GDM1 (cell line): ENCODE data around the gene RABGAP1L.
"Not testable (repeated sequence)": the region's sequence is repeated elsewhere in the genome, so short reads cannot be mapped to it uniquely, and the experiment has no call there.

ENCODE experiments used
- DNase-seq: peaks from one replicate; lab custom pipeline; 2025; lab: John Stamatoyannopoulos, UW

Gene RABGAP1L

GRCh38 chr1:174815036-174815435, 655.7 kb downstream of the RABGAP1L start:
- no peak for DNase-seq

DNA sequence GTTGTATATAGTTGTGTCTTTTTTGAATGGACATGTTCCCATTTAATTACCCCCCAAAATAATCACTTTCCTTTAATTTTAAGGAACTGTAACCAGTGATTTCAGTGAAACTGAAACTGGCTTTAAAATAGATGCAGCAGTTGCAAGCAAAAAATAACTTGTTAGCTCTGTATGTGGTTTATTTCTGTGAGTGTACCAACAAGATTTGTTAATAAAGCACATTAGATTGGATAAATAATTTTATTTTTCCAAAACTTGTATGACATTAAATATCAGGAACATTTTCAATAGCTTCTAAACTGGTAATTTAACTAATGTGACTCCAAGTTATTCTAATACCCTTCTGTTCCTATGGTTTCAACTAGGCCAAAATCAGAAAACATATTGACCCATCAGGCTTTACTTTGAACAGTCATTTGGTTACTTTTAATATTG, 656.2 kb downstream of the RABGAP1L start:
- no peak for DNase-seq

DNA sequence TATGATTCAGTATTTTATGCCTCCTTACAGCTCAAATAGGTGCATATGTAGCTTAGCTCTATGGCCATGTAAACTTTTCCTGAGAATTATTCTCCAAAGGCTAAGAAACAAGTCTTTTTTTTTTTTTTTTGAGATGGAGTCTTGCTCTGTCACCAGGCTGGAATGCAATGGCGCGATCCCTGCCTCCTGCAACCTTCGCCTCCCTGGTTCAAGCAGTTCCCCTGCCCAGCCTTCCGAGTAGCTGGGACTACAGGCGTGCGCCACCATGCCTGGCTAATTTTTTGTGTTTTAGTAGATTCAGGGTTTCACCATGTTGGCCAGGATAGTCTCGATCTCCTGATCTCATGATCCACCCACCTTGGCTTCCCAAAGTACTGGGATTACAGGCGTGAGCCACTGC, 657.3 kb downstream of the RABGAP1L start:
- DNase-seq: not testable (repeated sequence)

- no peak for DNase-seq
Observed at GRCh38 chr1:174818014-174818616, 658.8 kb downstream of the RABGAP1L start.

DNA sequence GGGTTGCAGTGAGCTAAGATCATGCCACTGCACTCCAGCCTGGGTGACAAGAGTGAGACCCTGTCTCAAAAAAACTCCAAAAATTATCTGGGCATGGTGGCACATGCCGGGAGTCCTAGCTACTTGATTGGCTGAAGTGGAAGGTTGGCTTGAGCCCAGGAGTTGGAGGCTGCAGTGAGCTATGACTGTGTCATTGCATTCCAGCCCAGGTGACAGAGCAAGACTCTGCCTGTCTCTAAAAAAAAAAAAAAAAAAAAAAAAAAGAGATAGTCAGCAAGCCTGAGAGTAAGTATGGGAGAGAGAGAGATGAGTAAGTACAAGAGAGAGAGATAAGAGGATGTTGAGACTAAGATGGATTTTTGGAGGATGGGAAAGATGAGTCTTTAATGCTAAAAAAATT, 659.6 kb downstream of the RABGAP1L start:
- no peak for DNase-seq

DNA sequence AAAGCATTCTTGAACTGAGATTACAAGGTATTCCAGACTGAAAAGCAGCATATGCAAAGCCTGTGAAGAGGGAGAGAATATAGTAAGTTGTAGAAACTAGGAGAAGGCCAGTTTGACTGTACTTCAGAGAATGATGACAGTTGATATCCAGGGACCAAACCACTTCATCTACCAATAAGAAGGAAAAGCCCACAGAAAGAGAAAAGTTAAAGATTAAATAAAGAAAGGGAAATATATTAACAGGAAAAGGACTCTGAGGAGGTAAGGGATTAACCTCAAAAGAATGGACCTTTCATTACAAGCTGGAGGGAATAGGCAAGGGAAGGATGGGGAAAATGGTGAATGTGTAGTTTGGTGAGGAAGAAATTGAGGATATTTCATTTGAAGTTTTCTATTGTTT, 660.3 kb downstream of the RABGAP1L start:
- no peak for DNase-seq

DNA sequence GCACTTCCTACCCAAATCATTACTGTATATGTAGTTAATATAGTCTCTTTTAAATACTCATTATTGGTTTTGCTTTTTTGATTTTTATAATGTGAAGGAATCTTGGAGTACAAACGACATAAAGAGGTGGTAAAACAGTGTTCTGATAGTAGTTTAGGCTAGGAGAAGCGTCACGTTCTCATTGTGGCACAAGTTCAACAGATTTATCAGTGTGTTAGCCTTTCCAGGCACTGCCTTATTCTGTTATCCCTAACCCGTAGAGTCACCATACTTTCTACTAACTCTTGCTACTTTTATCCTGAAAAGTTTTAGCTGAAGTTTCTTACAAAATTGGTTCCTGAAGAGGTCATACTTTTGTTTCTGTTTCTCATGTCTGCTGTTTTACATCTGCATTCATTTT, 665.8 kb downstream of the RABGAP1L start:
- DNase-seq: no peak

DNA sequence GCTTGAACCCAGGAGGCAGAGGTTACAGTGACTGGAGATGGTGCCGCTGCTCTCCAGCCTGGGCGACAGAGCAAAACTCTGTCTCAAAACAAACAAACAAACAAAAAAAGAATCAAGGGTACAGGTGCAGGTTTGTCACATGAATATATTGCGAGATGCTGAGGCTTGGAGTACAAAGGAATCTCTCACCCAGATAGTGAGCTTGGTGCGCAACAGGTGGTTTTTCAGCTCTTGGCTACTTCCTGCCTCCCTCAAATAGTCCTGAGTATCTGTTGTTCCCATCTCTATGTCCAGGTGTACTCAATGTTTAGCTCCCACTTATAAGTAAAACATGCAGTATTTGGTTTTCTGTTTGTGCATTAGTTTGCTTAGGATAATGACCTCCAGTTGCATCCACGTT, 666.5 kb downstream of the RABGAP1L start:
- DNase-seq: no peak

GRCh38 chr1:174828264-174828663, 668.9 kb downstream of the RABGAP1L start:
- no peak for DNase-seq

DNA sequence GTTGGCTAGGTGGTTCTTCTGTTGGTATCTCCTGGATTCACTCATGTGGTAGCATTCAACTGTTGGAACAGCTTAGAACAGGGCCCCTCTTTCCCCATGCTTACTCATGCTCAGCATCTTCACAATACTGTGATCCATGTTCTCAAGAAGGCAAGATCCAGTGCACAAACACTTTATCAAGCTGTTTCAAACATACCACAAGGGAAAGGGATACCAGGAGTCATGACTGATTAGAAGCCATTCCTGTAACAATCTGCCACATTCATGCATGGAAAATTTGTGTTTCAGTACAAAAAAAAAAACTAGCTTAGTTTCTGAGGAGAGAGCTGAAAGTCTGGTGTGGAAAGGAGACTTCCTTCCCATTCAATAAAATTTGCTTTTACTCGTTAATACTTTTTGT, 670.7 kb downstream of the RABGAP1L start:
- no peak for DNase-seq

- no peak for DNase-seq
Observed at GRCh38 chr1:174836543-174836942, 677.2 kb downstream of the RABGAP1L start.

- DNase-seq: no peak
Observed at GRCh38 chr1:174837386-174837785, 678.1 kb downstream of the RABGAP1L start.

GRCh38 chr1:174839211-174839610, 679.9 kb downstream of the RABGAP1L start:
- no peak for DNase-seq

GRCh38 chr1:174841747-174842146, 682.4 kb downstream of the RABGAP1L start:
- DNase-seq: no peak

- DNase-seq: not testable (repeated sequence)
Observed at GRCh38 chr1:174848593-174849560, 689.6 kb downstream of the RABGAP1L start.

- no peak for DNase-seq
Observed at GRCh38 chr1:174850726-174851125, 691.4 kb downstream of the RABGAP1L start.

- no peak for DNase-seq
Observed at GRCh38 chr1:174858301-174858700, 699.0 kb downstream of the RABGAP1L start.

GRCh38 chr1:174870319-174870718, 711.0 kb downstream of the RABGAP1L start:
- DNase-seq: no peak

- no peak for DNase-seq
Observed at GRCh38 chr1:174871886-174872285, 712.6 kb downstream of the RABGAP1L start.

GRCh38 chr1:174872615-174873058, 713.3 kb downstream of the RABGAP1L start:
- no peak for DNase-seq

DNA sequence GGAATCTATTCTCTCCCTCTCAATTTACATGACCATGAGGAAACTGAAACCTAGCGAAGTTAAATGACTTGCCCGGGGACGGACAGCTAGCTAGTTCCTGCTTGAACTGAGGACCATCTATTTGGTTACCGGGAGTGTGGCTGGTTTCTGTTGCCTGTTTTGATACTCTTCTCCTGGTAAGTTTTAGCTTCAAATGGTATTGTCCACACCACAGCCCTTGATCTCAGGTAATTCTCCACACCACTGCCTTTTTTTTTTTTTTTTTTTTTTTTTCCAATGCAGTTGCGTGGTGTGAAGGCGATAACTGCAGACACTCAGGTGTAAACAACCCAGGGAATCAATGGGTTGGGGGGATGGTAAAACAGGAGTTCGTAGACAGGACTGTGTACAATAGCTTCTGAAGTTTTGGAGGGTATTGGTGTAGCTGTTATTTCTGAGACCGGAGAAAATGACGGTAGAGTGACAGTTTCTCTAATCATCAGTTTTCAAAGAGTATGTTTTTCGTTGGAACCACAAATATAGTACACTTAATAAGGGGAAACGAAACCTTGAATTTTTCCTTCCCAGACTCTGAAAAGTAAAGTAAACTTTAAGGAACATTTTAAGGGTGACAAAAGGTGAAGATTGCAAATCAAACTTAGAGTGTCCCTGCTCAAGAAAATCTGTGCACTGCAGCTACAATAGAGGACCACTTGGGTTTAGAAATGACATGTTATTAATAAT, 715.2 kb downstream of the RABGAP1L start:
- no peak for DNase-seq

DNA sequence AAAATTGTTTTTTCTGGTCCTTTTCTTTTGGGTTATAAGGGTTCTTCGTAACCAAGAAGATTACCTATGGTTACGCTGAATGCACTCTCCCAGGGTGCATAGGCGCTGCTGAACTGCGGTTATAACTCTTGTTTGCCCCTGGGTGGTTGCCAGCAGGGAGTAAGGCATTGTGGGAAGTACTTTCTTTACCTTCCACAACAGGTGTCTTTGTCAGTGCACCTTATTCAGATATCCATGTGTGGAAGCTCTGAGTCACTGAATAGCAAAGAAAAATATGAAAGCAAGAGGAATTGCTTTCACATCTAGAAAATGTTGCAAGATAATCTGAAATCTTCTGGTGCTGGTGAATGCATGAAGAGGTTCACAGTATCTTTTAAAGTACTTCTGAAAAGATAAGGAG, 716.0 kb downstream of the RABGAP1L start:
- DNase-seq: no peak
